SH-SY5Y (cell line): ENCODE measurements around the gene JAG1.

Experiments used
- GATA2 ChIP-seq: IDR thresholded peaks from 2 replicates; pipeline ENCODE4 v1.6.1; 2011; ENCODE audit warnings: mild to moderate bottlenecking, low read depth, low read length
- GATA3 ChIP-seq: IDR thresholded peaks from 2 replicates; pipeline ENCODE4 v1.6.1; 2011; ENCODE audit warnings: low read depth, mild to moderate bottlenecking, low read length, moderate library complexity

DNA sequence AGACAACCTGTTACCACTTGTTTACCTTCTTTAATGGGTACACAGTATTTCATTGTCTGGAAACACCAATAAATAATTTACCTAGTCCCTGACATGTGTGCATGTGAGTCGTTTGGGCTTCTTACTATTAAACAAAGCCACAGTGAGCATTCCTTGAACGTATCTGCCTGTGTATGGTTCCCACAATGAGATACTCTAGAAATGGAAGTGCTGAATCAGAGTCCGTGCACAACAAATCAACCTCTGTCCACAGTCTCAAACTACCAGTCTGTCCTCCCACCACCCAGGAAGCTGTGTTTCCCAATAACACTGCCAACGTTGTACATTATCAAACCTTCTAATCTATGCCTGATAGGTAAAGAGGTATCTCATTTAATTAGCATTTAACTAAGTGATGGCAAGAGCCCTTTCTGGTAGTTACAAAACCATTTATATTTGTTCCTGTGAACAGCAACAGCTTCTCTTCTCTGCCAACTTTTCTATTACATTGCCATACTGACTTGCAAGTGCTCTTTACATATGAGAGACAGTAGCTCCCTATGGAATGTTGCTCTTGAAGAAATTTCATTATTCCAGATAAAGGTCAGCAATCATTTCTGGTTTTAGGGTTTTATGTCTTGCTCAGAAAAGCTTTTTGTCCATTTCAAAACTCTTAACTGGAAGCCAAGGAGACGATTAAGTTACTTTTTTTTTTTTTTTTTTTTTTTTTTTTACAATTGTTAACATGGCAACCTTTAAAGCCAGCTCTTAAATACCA is 14.7 kb downstream of the JAG1 start:
- peak; percentile 47; the same call in 1 of the 2 replicates for TF ChIP-seq GATA2
- no peak for TF ChIP-seq GATA3
